Keratinocyte (primary cell): ENCODE measurements around the gene SP140L. TPM values are rescaled to one million over a fixed set of nuclear protein-coding genes. Genes with fewer than 3 reads are reported as not detected.
A peak's percentile ranks its signal among the peaks of the same experiment; 100 is the strongest.

Experiments used
- DNase-seq: peaks from one replicate; pipeline ENCODE4 v3.0.0-alpha.2; 2011; ENCODE audit warnings: low read depth, missing footprints, low spot score
- FAIRE-seq: peaks from 2 replicates; lab custom pipeline; 2011; peaks lifted over from hg19 to GRCh38; lab: Jason Lieb, UNC
- H2AFZ ChIP-seq: 2 replicates; pipeline ENCODE4 v1.6.0; 2012; ENCODE audit warnings: low read length, control low read depth, inconsistent platforms; ENCODE audit not compliant: control insufficient read depth
- H3K27ac ChIP-seq: 2 replicates; pipeline ENCODE4 v1.5.1; 2011; ENCODE audit warnings: low read length; ENCODE audit not compliant: control insufficient read depth, insufficient read depth
- H3K27me3 ChIP-seq: 3 replicates; pipeline ENCODE4 v1.6.0; 2011; ENCODE audit warnings: low read length; ENCODE audit not compliant: control insufficient read depth, insufficient read depth; ENCODE audit errors: extremely low read depth
- H3K36me3 ChIP-seq, 2 experiments: 2 replicates in 1 of 2; 3 replicates in 1 of 2; pipeline ENCODE4 v1.5.1; 2011; ENCODE audit warnings: low read length in 2 of 2, mild to moderate bottlenecking in 1 of 2; ENCODE audit not compliant: control insufficient read depth in 2 of 2, insufficient read depth in 2 of 2; ENCODE audit errors: extremely low read depth in 1 of 2
- H3K4me1 ChIP-seq: 3 replicates; pipeline ENCODE4 v1.5.1; 2011; ENCODE audit warnings: low read length; ENCODE audit not compliant: control insufficient read depth, insufficient read depth; ENCODE audit errors: extremely low read depth
- H3K4me2 ChIP-seq: 3 replicates; pipeline ENCODE4 v1.6.0; 2011; ENCODE audit warnings: low read depth, low read length; ENCODE audit not compliant: control insufficient read depth, insufficient read depth; ENCODE audit errors: extremely low read depth
- H3K4me3 ChIP-seq, 3 experiments: fragments of 200-600 bp in 1 of 3; sonication (generic) in 1 of 3; 2 replicates in 2 of 3; 3 replicates in 1 of 3; pipeline ENCODE4 v1.5.1; 2011 to 2016; ENCODE audit warnings: low read length in 3 of 3, mild to moderate bottlenecking in 3 of 3, control low read depth in 2 of 3, inconsistent platforms in 1 of 3, low read depth in 1 of 3, mixed read lengths in 1 of 3, mixed run types in 1 of 3, moderate library complexity in 1 of 3; ENCODE audit not compliant: control insufficient read depth in 2 of 3, insufficient read depth in 2 of 3; ENCODE audit errors: extremely low read depth in 1 of 3
- H3K79me2 ChIP-seq: 2 replicates; pipeline ENCODE4 v1.6.0; 2012; ENCODE audit warnings: low read length; ENCODE audit not compliant: control insufficient read depth, insufficient read depth
- H3K9ac ChIP-seq: 3 replicates; pipeline ENCODE4 v1.6.0; 2011; ENCODE audit warnings: low read length; ENCODE audit not compliant: control insufficient read depth, insufficient read depth; ENCODE audit errors: extremely low read depth
- H3K9me1 ChIP-seq: 3 replicates; pipeline ENCODE4 v1.6.0; 2011; ENCODE audit warnings: low read length; ENCODE audit not compliant: control insufficient read depth, insufficient read depth; ENCODE audit errors: extremely low read depth
- H3K9me3 ChIP-seq: 2 replicates; pipeline ENCODE4 v1.5.1; 2012; ENCODE audit warnings: low read depth, low read length; ENCODE audit not compliant: control insufficient read depth
- H4K20me1 ChIP-seq: 3 replicates; pipeline ENCODE4 v1.6.0; 2011; ENCODE audit warnings: low read length; ENCODE audit not compliant: control insufficient read depth, insufficient read depth; ENCODE audit errors: extremely low read depth
- EZH2 ChIP-seq: IDR thresholded peaks from one replicate; pipeline ENCODE4 v1.6.1; 2012; ENCODE audit warnings: inconsistent platforms, mild to moderate bottlenecking, low read length, moderate library complexity
- dilution Hi-C: fragments of 300-500 bp; cut with MboI; formaldehyde crosslinking; loops from one replicate; pipeline ENCODE4 v1.7.0; 2020; ENCODE audit warnings: low sequenced_read_pairs; ENCODE audit not compliant: extremely low pct_ligation_motif_present
- polyA plus RNA-seq, 5 experiments: library from polyadenylated mRNA; depleted of rRNA in 3 of 5; stranded (reverse) in 3 of 5; stranded (forward) in 1 of 5; unstranded in 1 of 5; fragments of >200 nt; gene quantifications; 1 replicate in 1 of 5; 2 replicates in 3 of 5; 3 replicates in 1 of 5; pipeline versions ENCODE4 v1.2.1 to v1.2.3, GENCODE V29; 2011 to 2012; ENCODE audit warnings: missing spikeins in 2 of 5, low read depth in 1 of 5, low replicate concordance in 1 of 5
- TF ChIP-seq, protein P1 (sequence below), 3 experiments: IDR thresholded peaks in 1 of 3; conservative IDR thresholded peaks in 1 of 3; optimal IDR thresholded peaks in 1 of 3; 2 replicates in 2 of 3; 3 replicates in 1 of 3; pipeline versions ENCODE3 to v1.5.1; 2011; ENCODE audit warnings: low read length in 3 of 3, mild to moderate bottlenecking in 3 of 3, moderate library complexity in 2 of 3, control low read depth in 1 of 3, inconsistent platforms in 1 of 3; ENCODE audit not compliant: insufficient read depth in 2 of 3; ENCODE audit errors: extremely low read depth in 1 of 3

Gene SP140L
- polyA plus RNA-seq, 1 donor (not counting 4 experiments of a cell fraction or from before 2014, with no cell fraction given): 10.8 TPM

DNA sequence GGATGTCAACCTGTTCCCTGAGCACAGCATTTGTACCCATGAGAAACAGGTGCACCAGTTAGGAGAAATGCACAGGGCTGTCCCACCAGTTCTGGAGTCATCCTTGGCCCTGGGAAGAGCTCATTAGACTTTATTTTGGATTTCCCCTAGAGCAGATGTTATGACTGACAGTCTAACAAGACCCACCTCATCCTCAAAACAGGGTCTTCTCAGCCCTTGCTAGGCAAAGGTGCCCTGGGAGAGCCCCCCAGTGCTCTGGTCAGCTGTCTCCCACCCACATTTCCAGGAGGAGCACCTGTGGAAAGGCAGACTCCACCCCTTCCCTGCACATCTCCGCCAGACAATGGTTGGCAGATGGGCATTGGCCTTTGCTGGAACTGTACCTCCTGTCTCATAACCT lies 83.3 kb downstream of the SP140L start:
- TF ChIP-seq EZH2: no peak
- TF ChIP-seq, protein P1, sequence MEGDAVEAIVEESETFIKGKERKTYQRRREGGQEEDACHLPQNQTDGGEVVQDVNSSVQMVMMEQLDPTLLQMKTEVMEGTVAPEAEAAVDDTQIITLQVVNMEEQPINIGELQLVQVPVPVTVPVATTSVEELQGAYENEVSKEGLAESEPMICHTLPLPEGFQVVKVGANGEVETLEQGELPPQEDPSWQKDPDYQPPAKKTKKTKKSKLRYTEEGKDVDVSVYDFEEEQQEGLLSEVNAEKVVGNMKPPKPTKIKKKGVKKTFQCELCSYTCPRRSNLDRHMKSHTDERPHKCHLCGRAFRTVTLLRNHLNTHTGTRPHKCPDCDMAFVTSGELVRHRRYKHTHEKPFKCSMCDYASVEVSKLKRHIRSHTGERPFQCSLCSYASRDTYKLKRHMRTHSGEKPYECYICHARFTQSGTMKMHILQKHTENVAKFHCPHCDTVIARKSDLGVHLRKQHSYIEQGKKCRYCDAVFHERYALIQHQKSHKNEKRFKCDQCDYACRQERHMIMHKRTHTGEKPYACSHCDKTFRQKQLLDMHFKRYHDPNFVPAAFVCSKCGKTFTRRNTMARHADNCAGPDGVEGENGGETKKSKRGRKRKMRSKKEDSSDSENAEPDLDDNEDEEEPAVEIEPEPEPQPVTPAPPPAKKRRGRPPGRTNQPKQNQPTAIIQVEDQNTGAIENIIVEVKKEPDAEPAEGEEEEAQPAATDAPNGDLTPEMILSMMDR (optimal IDR thresholded peaks at IDR 0.05 in 1 of 3, IDR thresholded peaks at IDR 0.05 in 1 of 3, conservative IDR thresholded peaks at IDR 0.05 in 1 of 3; ENCODE audit: extremely low read depth in 1 of 3, insufficient read depth in 2 of 3, low read length in 3 of 3): no peak
- Histone ChIP-seq H2AFZ (no peak overlapping the region), H3K36me3 (no peaks in the 10 kb centered on the region), H3K27ac (no peak overlapping the region), H3K9ac (no peak overlapping the region), H3K9me3 (no peaks in the 10 kb centered on the region), H3K4me3 (no peak overlapping the region), H3K4me1 (peaks cover 28% of the 10 kb centered on the region), H3K9me1 (no peaks in the 10 kb centered on the region), H3K4me2 (no peak overlapping the region), H4K20me1 (no peaks in the 10 kb centered on the region), H3K79me2 (no peaks in the 10 kb centered on the region), H3K27me3 (no peaks in the 10 kb centered on the region)
- DNase-seq (no peak), FAIRE-seq (no peak)
- dilution Hi-C loops: no loop called here

DNA sequence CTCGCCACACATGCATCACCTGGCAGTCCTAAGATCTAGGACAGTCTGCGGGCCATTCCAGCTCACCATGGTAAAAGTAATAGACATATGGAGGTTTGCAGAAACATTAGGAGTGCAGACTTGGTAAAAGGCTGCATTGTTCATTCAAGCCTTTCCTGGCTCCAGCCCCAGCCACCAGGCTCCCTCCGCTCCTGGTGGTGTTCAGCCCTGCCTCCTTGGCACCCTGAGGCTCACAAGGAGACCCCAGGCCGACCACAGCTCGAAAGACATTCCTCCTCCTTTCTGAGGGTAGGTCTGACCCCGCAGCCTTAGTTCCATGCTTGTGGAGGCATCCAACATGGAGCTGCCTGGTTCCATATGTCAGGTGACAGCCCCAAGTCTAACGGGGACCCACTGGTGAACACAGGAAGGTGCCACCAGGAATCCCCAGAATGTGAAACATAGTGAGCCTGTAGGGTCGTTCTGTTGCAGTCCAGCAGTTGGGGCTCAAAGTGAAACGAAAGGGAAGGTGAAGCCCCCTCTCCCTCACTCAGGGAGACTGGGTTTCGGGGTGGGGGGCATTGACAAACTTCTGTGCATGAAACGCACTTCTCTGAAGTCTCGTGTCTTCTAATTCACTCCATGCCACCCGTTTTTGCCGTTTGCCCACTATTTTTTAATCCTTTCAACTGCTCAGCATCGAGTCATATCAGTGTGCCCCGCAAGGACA lies 84.0 kb downstream of the SP140L start:
- no peaks in the 10 kb centered on the region for H3K9me3 ChIP-seq
- FAIRE-seq (no peak), DNase-seq (no peak)
- peaks cover 32% of the 10 kb centered on the region for H3K4me1 ChIP-seq
- dilution Hi-C loops: no loop called here
- H3K9me1 ChIP-seq: no peaks in the 10 kb centered on the region
- H2AFZ ChIP-seq: peak overlapping the region; percentile 96
- H3K4me2 ChIP-seq: peak overlapping the region; percentile 82
- peak overlapping the region; percentile 42 to 87 (median 70) for H3K4me3 ChIP-seq
- H4K20me1 ChIP-seq: no peaks in the 10 kb centered on the region
- no peak for TF ChIP-seq EZH2
- TF ChIP-seq, protein P1 (optimal IDR thresholded peaks at IDR 0.05 in 1 of 3, IDR thresholded peaks at IDR 0.05 in 1 of 3, conservative IDR thresholded peaks at IDR 0.05 in 1 of 3; ENCODE audit: extremely low read depth in 1 of 3, insufficient read depth in 2 of 3, low read length in 3 of 3): no peak
- peaks cover under 1% of the 10 kb centered on the region for H3K79me2 ChIP-seq
- no peak overlapping the region for H3K27ac ChIP-seq
- H3K36me3 ChIP-seq: no peaks in the 10 kb centered on the region
- H3K9ac ChIP-seq: peak overlapping the region; percentile 79
- H3K27me3 ChIP-seq: no peaks in the 10 kb centered on the region
